IMR-90 (cell line): ENCODE data around the gene BLOC1S4. TPM values are rescaled to one million over a fixed set of nuclear protein-coding genes. Genes with fewer than 3 reads are reported as not detected.

Source experiments
- ELK1 ChIP-seq: fragments of 150-350 bp; IDR thresholded peaks from 2 replicates; pipeline ENCODE4 v1.6.1; 2016; ENCODE audit warnings: low read depth, mild to moderate bottlenecking, low read length, moderate library complexity, borderline replicate concordance
- MAFK ChIP-seq: IDR thresholded peaks from 2 replicates; pipeline ENCODE4 v1.6.1; 2012; ENCODE audit warnings: low read depth, low read length, improper control_type of control experiment
- RAD21 ChIP-seq: IDR thresholded peaks from 2 replicates; pipeline ENCODE4 v1.6.1; 2012; ENCODE audit warnings: low read length, improper control_type of control experiment
- RCOR1 ChIP-seq: IDR thresholded peaks from 2 replicates; pipeline ENCODE4 v1.6.1; 2012; ENCODE audit warnings: mild to moderate bottlenecking, low read length, improper control_type of control experiment; ENCODE audit not compliant: insufficient replicate concordance
- SMC3 ChIP-seq: fragments of 150-350 bp; IDR thresholded peaks from 2 replicates; pipeline ENCODE4 v1.6.1; 2016; ENCODE audit warnings: low read depth, mild to moderate bottlenecking, antibody characterized with exemption, low read length, moderate library complexity
- polyA plus RNA-seq, 3 experiments: library from polyadenylated mRNA; depleted of rRNA; stranded (reverse); fragments of >200 nt; gene quantifications; 2 replicates each; pipeline ENCODE4 v1.2.3, GENCODE V29; 2012; ENCODE audit warnings: low replicate concordance in 1 of 3
- total RNA-seq: library from RNA; depleted of rRNA; stranded (reverse); fragments of >200 nt; gene quantifications from 2 replicates; pipeline ENCODE4 v1.2.3, GENCODE V29; 2012

Gene BLOC1S4
- total and polyA plus RNA-seq, 2 of the 4 experiments (the other 2 are of a cell fraction): 8.8 to 22.1 TPM

GRCh38 chr4:6718932-6719610 is 3.1 kb downstream of the BLOC1S4 start (continued):
- TF ChIP-seq ELK1 (no peak), RCOR1 (no peak), SMC3 (no peak), RAD21 (no peak), MAFK (no peak)
